HG03558 (cell line): Measurements from ENCODE around the gene RAB24.
"Not testable (repeated sequence)": the region's sequence is repeated elsewhere in the genome, so short reads cannot be mapped to it uniquely, and the experiment has no call there.

Experiments
- ATAC-seq: cut with Tn5 transposase; IDR thresholded peaks from one replicate; pipeline ENCODE4 v1.9.1; 2021; ENCODE audit warnings: moderate number of reproducible peaks; ENCODE audit not compliant: unreplicated experiment; ENCODE audit errors: extremely low read depth

RAB24 gene

GRCh38 chr5:177297922-177298321 is 5.6 kb downstream of the RAB24 start:
- ATAC-seq = no peak

- ATAC-seq = no peak
These were observed 6.9 kb downstream of the RAB24 start for GRCh38 chr5:177296581-177296980.

DNA sequence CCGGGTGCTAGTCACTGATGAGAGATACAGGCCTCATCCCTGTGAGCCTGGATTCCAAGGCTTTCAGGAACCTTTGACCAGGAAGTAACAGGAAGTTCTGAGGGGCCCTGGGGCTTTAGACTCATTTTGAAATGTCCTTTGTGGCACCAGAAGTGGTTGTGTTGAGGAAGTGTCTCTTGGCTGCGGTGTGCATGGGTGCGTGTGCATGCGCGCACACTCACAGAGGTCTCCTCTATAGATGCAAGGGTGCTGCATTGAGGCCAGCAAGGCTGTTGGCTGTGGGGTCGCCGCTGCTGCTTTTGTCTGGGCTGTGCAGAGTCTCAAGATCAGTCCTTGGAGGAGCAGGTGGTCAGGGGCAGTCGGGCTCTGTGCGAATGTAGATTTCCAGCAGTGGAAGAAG is 7.6 kb downstream of the RAB24 start:
- no peak for ATAC-seq

DNA sequence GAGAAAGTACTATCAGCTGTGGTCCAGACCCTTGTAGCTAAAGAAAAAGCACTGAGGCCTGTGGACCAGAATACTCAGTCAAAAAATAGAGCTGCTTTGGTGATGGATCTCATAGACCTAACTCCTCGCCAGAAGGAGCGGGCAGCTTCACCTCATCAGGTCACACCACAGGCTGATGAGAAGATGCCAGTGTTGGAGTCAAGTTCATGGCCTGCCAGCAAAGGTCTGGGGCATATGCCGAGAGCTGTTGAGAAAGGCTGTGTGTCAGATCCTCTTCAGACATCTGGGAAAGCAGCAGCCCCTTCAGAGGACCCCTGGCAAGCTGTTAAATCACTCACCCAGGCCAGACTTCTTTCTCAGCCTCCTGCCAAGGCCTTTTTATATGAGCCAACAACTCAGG is 8.9 kb downstream of the RAB24 start:
- no peak for ATAC-seq

GRCh38 chr5:177293819-177294581 is 9.5 kb downstream of the RAB24 start:
- no peak for ATAC-seq

GRCh38 chr5:177291735-177292134 is 11.8 kb downstream of the RAB24 start:
- no peak for ATAC-seq

- no peak for ATAC-seq
These were observed 12.5 kb downstream of the RAB24 start for GRCh38 chr5:177290816-177291596.

- ATAC-seq = no peak
These were observed 15.3 kb downstream of the RAB24 start for GRCh38 chr5:177288191-177288590.

DNA sequence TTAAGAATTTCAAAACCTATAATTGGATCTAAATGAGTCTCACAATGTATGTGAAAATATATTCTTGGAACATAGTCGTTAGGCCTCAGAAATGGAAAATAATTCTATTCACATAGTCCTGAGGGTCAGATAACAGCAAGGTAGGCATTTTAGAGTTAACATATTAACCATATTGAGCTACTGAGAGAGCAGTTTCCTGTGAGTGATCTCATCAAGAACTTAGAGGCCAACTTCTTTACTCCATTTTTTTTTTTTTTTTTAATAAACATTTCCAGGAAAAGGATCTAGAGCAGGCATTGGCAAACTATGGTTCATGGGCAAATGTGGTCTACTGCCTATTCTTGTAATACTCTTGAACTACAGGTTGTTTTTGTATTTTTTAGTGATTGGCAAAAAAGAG is 26.6 kb downstream of the RAB24 start:
- no peak for ATAC-seq

DNA sequence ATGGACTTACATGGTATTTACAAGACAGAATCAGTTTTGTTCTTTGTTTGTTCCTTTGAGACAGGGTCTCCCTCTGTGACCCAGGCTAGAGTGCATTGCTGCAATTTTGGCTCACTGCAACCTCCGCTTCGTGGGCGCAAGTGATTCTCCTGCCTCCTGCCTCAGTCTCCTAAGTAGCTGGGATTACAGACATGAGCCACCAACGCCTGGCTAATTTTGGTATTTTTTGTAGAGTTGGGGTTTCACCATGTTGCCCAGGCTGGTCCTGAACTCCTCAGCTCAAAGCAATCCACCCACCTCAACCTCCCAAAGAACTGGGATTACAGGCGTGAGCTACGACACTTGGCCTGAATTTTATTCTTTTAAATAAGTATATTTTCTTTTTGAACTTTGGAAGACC is 27.6 kb downstream of the RAB24 start:
- ATAC-seq = no peak

DNA sequence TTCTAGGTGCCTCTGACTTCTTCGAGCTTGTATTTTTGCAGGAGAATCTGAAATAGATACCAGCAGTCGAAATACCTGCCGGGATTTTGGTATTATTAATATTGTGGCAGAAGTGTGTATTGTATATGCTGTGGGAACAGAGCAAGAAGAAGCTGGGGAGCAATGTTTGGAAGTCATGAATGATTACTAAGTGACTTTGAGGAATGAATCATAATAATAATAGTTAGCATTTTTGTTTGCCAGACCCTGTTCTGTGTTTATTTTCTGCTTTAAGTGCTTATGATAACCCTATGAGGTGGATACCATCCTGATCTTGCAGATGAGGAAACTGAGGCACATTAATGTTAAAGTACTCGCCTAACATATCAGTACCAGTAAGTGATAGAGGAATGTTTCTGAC is 32.4 kb downstream of the RAB24 start:
- ATAC-seq = no peak

- no peak for ATAC-seq
These were observed 32.9 kb downstream of the RAB24 start for GRCh38 chr5:177270653-177271052.

GRCh38 chr5:177269976-177270375 is 33.5 kb downstream of the RAB24 start:
- no peak for ATAC-seq

GRCh38 chr5:177269232-177269895 is 34.2 kb downstream of the RAB24 start:
- no peak for ATAC-seq

- ATAC-seq = no peak
These were observed 38.1 kb downstream of the RAB24 start for GRCh38 chr5:177265395-177265794.

- ATAC-seq = no peak
These were observed 39.3 kb downstream of the RAB24 start for GRCh38 chr5:177264178-177264577.

GRCh38 chr5:177261510-177261909 is 42.0 kb downstream of the RAB24 start:
- ATAC-seq = no peak

GRCh38 chr5:177260961-177261360 is 42.6 kb downstream of the RAB24 start:
- ATAC-seq = no peak

DNA sequence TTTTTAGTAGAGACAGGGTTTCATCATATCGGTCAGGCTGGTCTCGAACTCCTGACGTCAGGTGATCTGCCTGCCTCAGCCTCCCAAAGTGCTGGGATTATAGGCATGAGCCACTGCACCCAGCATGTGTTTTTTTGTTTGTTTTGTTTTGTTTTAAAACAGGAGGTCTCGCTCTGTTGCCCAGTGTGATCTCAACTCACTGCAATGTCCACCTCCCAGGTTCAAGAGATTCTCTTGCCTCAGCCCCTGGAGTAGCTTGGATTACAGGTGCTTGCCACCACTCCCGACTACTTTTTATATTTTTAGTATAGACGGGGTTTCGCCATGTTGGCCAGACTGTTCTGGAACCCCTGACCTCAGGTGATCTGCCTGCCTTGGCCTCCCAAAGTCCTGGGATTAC is 44.8 kb downstream of the RAB24 start:
- not testable (repeated sequence) for ATAC-seq

DNA sequence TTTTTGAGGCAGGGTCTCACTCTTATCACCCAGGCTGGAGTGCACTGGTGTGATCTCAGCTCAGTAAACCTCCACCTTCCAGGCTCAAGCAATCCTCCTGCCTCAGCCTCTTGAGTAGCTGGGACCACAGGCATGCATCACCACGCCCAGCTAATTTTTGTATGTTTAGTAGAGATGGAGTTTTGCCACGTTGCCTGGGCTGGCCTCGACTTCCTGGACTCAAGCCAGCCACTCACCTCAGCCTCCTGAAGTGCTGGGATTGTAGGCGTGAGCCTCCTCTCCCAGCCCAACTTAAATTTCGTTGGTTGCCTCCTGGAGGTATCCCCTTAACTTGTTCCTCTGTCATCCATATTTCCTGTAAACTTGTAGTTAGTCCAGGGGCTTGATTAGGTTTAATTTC is 47.2 kb downstream of the RAB24 start:
- ATAC-seq = no peak

- ATAC-seq = no peak
These were observed 50.3 kb downstream of the RAB24 start for GRCh38 chr5:177253252-177253651.
